Measurements from ENCODE around the gene TLCD2.

TLCD2 gene

DNA sequence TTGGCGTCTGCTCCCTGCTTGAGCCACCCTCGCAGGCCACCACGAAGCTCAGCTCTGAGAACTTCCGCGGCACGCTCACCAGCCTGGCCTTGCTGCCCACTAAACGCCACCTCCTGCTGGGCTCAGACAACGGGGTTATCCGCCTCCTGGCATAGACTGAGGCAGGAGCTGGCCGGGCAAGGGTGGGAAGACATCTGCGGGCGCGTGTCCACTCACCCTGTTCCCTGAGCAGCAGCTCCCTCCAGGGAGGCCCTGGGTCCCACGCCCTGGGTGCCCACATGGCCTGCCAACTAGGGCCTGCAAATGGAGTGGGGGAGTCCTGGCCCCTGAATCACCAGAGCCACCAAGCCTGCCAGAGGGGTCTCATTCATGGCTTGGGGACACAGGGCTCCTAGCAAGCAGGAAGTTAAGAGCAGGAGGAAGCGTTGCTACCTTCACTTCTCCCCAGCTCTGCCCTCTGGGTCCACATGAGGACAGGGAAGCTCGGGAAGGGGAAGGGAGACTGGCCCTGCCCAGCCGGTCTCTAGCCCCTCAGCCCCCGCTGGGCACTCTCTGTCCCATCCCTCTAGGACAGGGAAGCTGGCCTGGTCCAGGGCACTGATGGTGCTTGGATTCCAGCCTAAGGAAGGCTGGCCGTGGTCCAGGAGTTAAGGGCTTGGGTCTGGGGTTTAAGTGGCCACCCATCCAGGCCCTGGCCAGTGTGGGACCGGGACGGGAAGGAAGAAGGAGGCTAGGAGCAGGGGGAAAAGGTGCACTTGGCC is 27.5 kb upstream of the TLCD2 start:
- Histone ChIP-seq H3K79me2 (ENCODE audit: control insufficient read depth, insufficient read depth, low read length) (no peaks in the 10 kb centered on the region), H3K4me3 (ENCODE audit: low read length) (no peak overlapping the region), H2BK120ac (ENCODE audit: low read depth, low read length) (no peak overlapping the region), H2BK15ac (replicated peaks; ENCODE audit: low read depth) (no peak overlapping the region), H3K27ac (ENCODE audit: low read depth, low read length) (no peak overlapping the region), H2AK5ac (ENCODE audit: low read length) (no peak overlapping the region), H4K5ac (ENCODE audit: low read length) (no peak overlapping the region), H3K27me3 (ENCODE audit: insufficient read depth, low read length, poor library complexity) (no peaks in the 10 kb centered on the region), H2BK5ac (ENCODE audit: low read length) (no peak overlapping the region), H3K79me1 (ENCODE audit: low read length) (no peaks in the 10 kb centered on the region), H4K8ac (ENCODE audit: low read depth, low read length) (no peak overlapping the region), H3K9ac (ENCODE audit: low read length) (no peak overlapping the region), H3K23ac (ENCODE audit: low read length) (no peak overlapping the region), H3K56ac (ENCODE audit: low read length) (no peak overlapping the region), H3K36me3 (ENCODE audit: control insufficient read depth, insufficient read depth, low read length) (peaks cover 1% of the 10 kb centered on the region), H3K4ac (ENCODE audit: low read depth, low read length) (no peak overlapping the region), H3K4me1 (ENCODE audit: control insufficient read depth, low read depth, low read length) (no peaks in the 10 kb centered on the region), H3K18ac (ENCODE audit: low read length) (no peak overlapping the region), H3K4me2 (ENCODE audit: low read length) (no peak overlapping the region)
- DNase-seq = no peak
- no CpG with 5 or more reads among the region's 21 CpGs for WGBS (ENCODE audit: extremely low coverage, insufficient coverage, low lambda C conversion rate)

- Histone ChIP-seq H3K27me3 (ENCODE audit: insufficient read depth, low read length, poor library complexity) (no peaks in the 10 kb centered on the region), H3K18ac (ENCODE audit: low read length) (no peak overlapping the region), H3K79me1 (ENCODE audit: low read length) (no peaks in the 10 kb centered on the region), H3K36me3 (ENCODE audit: control insufficient read depth, insufficient read depth, low read length) (peaks cover 1% of the 10 kb centered on the region), H3K79me2 (ENCODE audit: control insufficient read depth, insufficient read depth, low read length) (no peaks in the 10 kb centered on the region), H3K56ac (ENCODE audit: low read length) (no peak overlapping the region), H3K4ac (ENCODE audit: low read depth, low read length) (no peak overlapping the region), H4K5ac (ENCODE audit: low read length) (no peak overlapping the region), H4K8ac (ENCODE audit: low read depth, low read length) (no peak overlapping the region), H3K23ac (ENCODE audit: low read length) (no peak overlapping the region), H3K4me3 (ENCODE audit: low read length) (no peak overlapping the region), H2BK15ac (replicated peaks; ENCODE audit: low read depth) (no peak overlapping the region), H2AK5ac (ENCODE audit: low read length) (no peak overlapping the region), H3K9ac (ENCODE audit: low read length) (no peak overlapping the region), H3K4me2 (ENCODE audit: low read length) (no peak overlapping the region), H3K27ac (ENCODE audit: low read depth, low read length) (no peak overlapping the region), H2BK120ac (ENCODE audit: low read depth, low read length) (no peak overlapping the region), H3K4me1 (ENCODE audit: control insufficient read depth, low read depth, low read length) (no peaks in the 10 kb centered on the region), H2BK5ac (ENCODE audit: low read length) (no peak overlapping the region)
- DNase-seq = no peak
- WGBS (ENCODE audit: extremely low coverage, insufficient coverage, low lambda C conversion rate) = no CpG with 5 or more reads among the region's 25 CpGs
Measured at GRCh38 chr17:1736348-1737281, 26.4 kb upstream of the TLCD2 start.

DNA sequence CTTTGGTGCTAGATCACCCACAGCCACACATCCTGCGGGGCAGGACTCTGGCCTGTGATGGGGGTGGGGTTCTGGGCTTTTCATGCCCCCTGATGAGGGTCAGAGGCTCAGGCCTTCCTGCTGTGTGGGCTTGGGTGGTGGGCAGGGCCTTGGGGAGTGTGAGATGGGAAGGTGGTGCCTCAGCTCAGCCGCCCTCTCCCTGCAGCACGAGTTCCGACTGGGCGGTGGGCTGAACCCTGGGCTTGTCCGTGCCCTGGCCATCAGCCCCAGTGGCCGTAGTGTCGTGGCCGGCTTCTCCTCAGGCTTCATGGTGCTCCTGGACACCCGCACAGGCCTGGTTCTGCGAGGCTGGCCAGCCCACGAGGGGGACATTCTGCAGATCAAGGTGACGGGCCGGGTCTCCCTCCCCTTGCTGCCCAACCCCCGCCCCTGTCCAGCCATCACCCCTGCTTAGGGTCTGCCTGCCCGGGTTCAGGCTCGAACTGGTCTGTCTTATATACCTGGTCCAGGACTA is 25.7 kb upstream of the TLCD2 start:
- H4K8ac ChIP-seq (ENCODE audit: low read depth, low read length) = no peak overlapping the region
- no peak overlapping the region for H3K27ac ChIP-seq (ENCODE audit: low read depth, low read length)
- no peak overlapping the region for H2BK120ac ChIP-seq (ENCODE audit: low read depth, low read length)
- H3K79me1 ChIP-seq (ENCODE audit: low read length) = no peaks in the 10 kb centered on the region
- no peaks in the 10 kb centered on the region for H3K27me3 ChIP-seq (ENCODE audit: insufficient read depth, low read length, poor library complexity)
- no peak overlapping the region for H3K4me3 ChIP-seq (ENCODE audit: low read length)
- no CpG with 5 or more reads among the region's 17 CpGs for WGBS (ENCODE audit: extremely low coverage, insufficient coverage, low lambda C conversion rate)
- H3K18ac ChIP-seq (ENCODE audit: low read length) = no peak overlapping the region
- no peak overlapping the region for H3K23ac ChIP-seq (ENCODE audit: low read length)
- no peak overlapping the region for H3K56ac ChIP-seq (ENCODE audit: low read length)
- H3K36me3 ChIP-seq (ENCODE audit: control insufficient read depth, insufficient read depth, low read length) = peaks cover 1% of the 10 kb centered on the region
- no peak overlapping the region for H3K4ac ChIP-seq (ENCODE audit: low read depth, low read length)
- DNase-seq = no peak
- no peaks in the 10 kb centered on the region for H3K79me2 ChIP-seq (ENCODE audit: control insufficient read depth, insufficient read depth, low read length)
- no peaks in the 10 kb centered on the region for H3K4me1 ChIP-seq (ENCODE audit: control insufficient read depth, low read depth, low read length)
- no peak overlapping the region for H2BK15ac ChIP-seq (replicated peaks; ENCODE audit: low read depth)
- no peak overlapping the region for H2AK5ac ChIP-seq (ENCODE audit: low read length)
- no peak overlapping the region for H3K4me2 ChIP-seq (ENCODE audit: low read length)
- H3K9ac ChIP-seq (ENCODE audit: low read length) = no peak overlapping the region
- no peak overlapping the region for H4K5ac ChIP-seq (ENCODE audit: low read length)
- no peak overlapping the region for H2BK5ac ChIP-seq (ENCODE audit: low read length)

GRCh38 chr17:1735418-1735817 is 25.2 kb upstream of the TLCD2 start:
- H4K5ac ChIP-seq (ENCODE audit: low read length) = no peak overlapping the region
- H3K4me1 ChIP-seq (ENCODE audit: control insufficient read depth, low read depth, low read length) = no peaks in the 10 kb centered on the region
- no CpG with 5 or more reads among the region's 10 CpGs for WGBS (ENCODE audit: extremely low coverage, insufficient coverage, low lambda C conversion rate)
- no peak overlapping the region for H3K18ac ChIP-seq (ENCODE audit: low read length)
- no peak overlapping the region for H3K4me3 ChIP-seq (ENCODE audit: low read length)
- H3K79me2 ChIP-seq (ENCODE audit: control insufficient read depth, insufficient read depth, low read length) = no peaks in the 10 kb centered on the region
- no peak overlapping the region for H2BK5ac ChIP-seq (ENCODE audit: low read length)
- H4K8ac ChIP-seq (ENCODE audit: low read depth, low read length) = no peak overlapping the region
- H2BK15ac ChIP-seq (replicated peaks; ENCODE audit: low read depth) = no peak overlapping the region
- no peak overlapping the region for H3K23ac ChIP-seq (ENCODE audit: low read length)
- peaks cover 1% of the 10 kb centered on the region for H3K36me3 ChIP-seq (ENCODE audit: control insufficient read depth, insufficient read depth, low read length)
- no peak overlapping the region for H2AK5ac ChIP-seq (ENCODE audit: low read length)
- H3K9ac ChIP-seq (ENCODE audit: low read length) = no peak overlapping the region
- no peak overlapping the region for H3K27ac ChIP-seq (ENCODE audit: low read depth, low read length)
- H3K27me3 ChIP-seq (ENCODE audit: insufficient read depth, low read length, poor library complexity) = no peaks in the 10 kb centered on the region
- no peak for DNase-seq
- H3K4me2 ChIP-seq (ENCODE audit: low read length) = no peak overlapping the region
- no peak overlapping the region for H3K4ac ChIP-seq (ENCODE audit: low read depth, low read length)
- H3K79me1 ChIP-seq (ENCODE audit: low read length) = no peaks in the 10 kb centered on the region
- no peak overlapping the region for H3K56ac ChIP-seq (ENCODE audit: low read length)
- H2BK120ac ChIP-seq (ENCODE audit: low read depth, low read length) = no peak overlapping the region

- Histone ChIP-seq H3K4me2 (ENCODE audit: low read length) (no peak overlapping the region), H3K9ac (ENCODE audit: low read length) (no peak overlapping the region), H3K36me3 (ENCODE audit: control insufficient read depth, insufficient read depth, low read length) (peaks cover 1% of the 10 kb centered on the region), H3K4me3 (ENCODE audit: low read length) (no peak overlapping the region), H2BK5ac (ENCODE audit: low read length) (no peak overlapping the region), H3K18ac (ENCODE audit: low read length) (no peak overlapping the region), H3K23ac (ENCODE audit: low read length) (no peak overlapping the region), H3K4ac (ENCODE audit: low read depth, low read length) (no peak overlapping the region), H2BK15ac (replicated peaks; ENCODE audit: low read depth) (no peak overlapping the region), H2AK5ac (ENCODE audit: low read length) (no peak overlapping the region), H2BK120ac (ENCODE audit: low read depth, low read length) (no peak overlapping the region), H3K79me1 (ENCODE audit: low read length) (no peaks in the 10 kb centered on the region), H3K56ac (ENCODE audit: low read length) (no peak overlapping the region), H3K27me3 (ENCODE audit: insufficient read depth, low read length, poor library complexity) (no peaks in the 10 kb centered on the region), H3K4me1 (ENCODE audit: control insufficient read depth, low read depth, low read length) (no peaks in the 10 kb centered on the region), H3K27ac (ENCODE audit: low read depth, low read length) (no peak overlapping the region), H4K8ac (ENCODE audit: low read depth, low read length) (no peak overlapping the region), H4K5ac (ENCODE audit: low read length) (no peak overlapping the region), H3K79me2 (ENCODE audit: control insufficient read depth, insufficient read depth, low read length) (no peaks in the 10 kb centered on the region)
- no CpG with 5 or more reads among the region's 38 CpGs for WGBS (ENCODE audit: extremely low coverage, insufficient coverage, low lambda C conversion rate)
- DNase-seq = no peak
Measured at GRCh38 chr17:1733759-1734158, 23.6 kb upstream of the TLCD2 start.

All from mesendoderm (in vitro differentiated cells).